Activated T-cell treated with anti-CD3 and anti-CD28 coated beads for 24 hours (primary cell): ENCODE measurements around the gene MITF.

Experiments
- DNase-seq: peaks from one replicate; pipeline ENCODE4 v3.0.0-alpha.2; 2020; ENCODE audit warnings: low read depth

Gene MITF

GRCh38 chr3:69729147-69729919 is 9.9 kb upstream of the MITF start:
- DNase-seq = no peak

GRCh38 chr3:69731080-69731479 is 8.2 kb upstream of the MITF start:
- DNase-seq = no peak

GRCh38 chr3:69735893-69736292 is 3.4 kb upstream of the MITF start:
- no peak for DNase-seq

- no peak for DNase-seq
These were observed 1.9 kb upstream of the MITF start for GRCh38 chr3:69737392-69737791.

- no peak for DNase-seq
These were observed 949 bp upstream of the MITF start for GRCh38 chr3:69738315-69738714.

- no peak for DNase-seq
These were observed 433 bp upstream of the MITF start for GRCh38 chr3:69738859-69739203.

- DNase-seq = no peak
These were observed 1.1 kb downstream of the MITF start for GRCh38 chr3:69740103-69741021.

- no peak for DNase-seq
These were observed 1.9 kb downstream of the MITF start for GRCh38 chr3:69741032-69741767.

- DNase-seq = no peak
These were observed 3.1 kb downstream of the MITF start for GRCh38 chr3:69742391-69742790.

- no peak for DNase-seq
These were observed 5.0 kb downstream of the MITF start for GRCh38 chr3:69743975-69744906.

- DNase-seq = no peak
These were observed 6.2 kb downstream of the MITF start for GRCh38 chr3:69745505-69745904.

- DNase-seq = no peak
These were observed 6.9 kb downstream of the MITF start for GRCh38 chr3:69746119-69746518.

GRCh38 chr3:69747511-69748258 is 8.4 kb downstream of the MITF start:
- DNase-seq = no peak

- DNase-seq = no peak
These were observed 9.2 kb downstream of the MITF start for GRCh38 chr3:69748503-69748902.

- DNase-seq = no peak
These were observed 10.2 kb downstream of the MITF start for GRCh38 chr3:69749461-69749860.

GRCh38 chr3:69750549-69750948 is 11.3 kb downstream of the MITF start:
- no peak for DNase-seq

GRCh38 chr3:69751074-69751476 is 11.8 kb downstream of the MITF start:
- no peak for DNase-seq

- no peak for DNase-seq
These were observed 13.0 kb downstream of the MITF start for GRCh38 chr3:69752241-69752640.

- DNase-seq = no peak
These were observed 14.0 kb downstream of the MITF start for GRCh38 chr3:69753179-69753775.

- DNase-seq = no peak
These were observed 16.5 kb downstream of the MITF start for GRCh38 chr3:69755795-69756194.
